GM19455 (cell line): ENCODE data around the gene ELFN2.
"Not testable (repeated sequence)": the region's sequence is repeated elsewhere in the genome, so short reads cannot be mapped to it uniquely, and the experiment has no call there.

Experiments
- ATAC-seq: cut with Tn5 transposase; IDR thresholded peaks from one replicate; pipeline ENCODE4 v1.9.1; 2021; ENCODE audit not compliant: unreplicated experiment

ELFN2 gene

GRCh38 chr22:37411655-37412054, 15.6 kb downstream of the ELFN2 start:
- no peak for ATAC-seq

GRCh38 chr22:37410174-37411055, 16.9 kb downstream of the ELFN2 start:
- ATAC-seq, result no peak

GRCh38 chr22:37409459-37410050, 17.7 kb downstream of the ELFN2 start:
- ATAC-seq, result no peak

- ATAC-seq, result no peak
These were observed 18.2 kb downstream of the ELFN2 start for GRCh38 chr22:37409031-37409430.

GRCh38 chr22:37407856-37408255, 19.4 kb downstream of the ELFN2 start:
- ATAC-seq, result no peak

GRCh38 chr22:37406441-37407235, 20.6 kb downstream of the ELFN2 start:
- ATAC-seq, result no peak

- no peak for ATAC-seq
These were observed 23.2 kb downstream of the ELFN2 start for GRCh38 chr22:37404091-37404490.

GRCh38 chr22:37403267-37403960, 23.9 kb downstream of the ELFN2 start:
- no peak for ATAC-seq

GRCh38 chr22:37402184-37402506, 25.1 kb downstream of the ELFN2 start:
- no peak for ATAC-seq

- no peak for ATAC-seq
These were observed 25.7 kb downstream of the ELFN2 start for GRCh38 chr22:37401401-37402183.

- no peak for ATAC-seq
These were observed 26.6 kb downstream of the ELFN2 start for GRCh38 chr22:37400719-37401118.

GRCh38 chr22:37399457-37399856, 27.8 kb downstream of the ELFN2 start:
- not testable (repeated sequence) for ATAC-seq

GRCh38 chr22:37397226-37397625, 30.1 kb downstream of the ELFN2 start:
- ATAC-seq, result no peak

GRCh38 chr22:37396488-37397084, 30.7 kb downstream of the ELFN2 start:
- no peak for ATAC-seq

- ATAC-seq, result no peak
These were observed 32.9 kb downstream of the ELFN2 start for GRCh38 chr22:37394341-37394740.

- no peak for ATAC-seq
These were observed 33.5 kb downstream of the ELFN2 start for GRCh38 chr22:37393746-37394145.

GRCh38 chr22:37392721-37393328, 34.5 kb downstream of the ELFN2 start:
- no peak for ATAC-seq

- ATAC-seq, result no peak
These were observed 35.6 kb downstream of the ELFN2 start for GRCh38 chr22:37391702-37392101.

GRCh38 chr22:37390075-37390474, 37.2 kb downstream of the ELFN2 start:
- no peak for ATAC-seq

- ATAC-seq, result no peak
These were observed 38.7 kb downstream of the ELFN2 start for GRCh38 chr22:37388538-37388937.
